ENCODE measurements around the gene SYP. TPM values are rescaled to one million over a fixed set of nuclear protein-coding genes. Genes with fewer than 3 reads are reported as not detected.

The SYP gene
- total RNA-seq, 1 donor, result 0.36 TPM

DNA sequence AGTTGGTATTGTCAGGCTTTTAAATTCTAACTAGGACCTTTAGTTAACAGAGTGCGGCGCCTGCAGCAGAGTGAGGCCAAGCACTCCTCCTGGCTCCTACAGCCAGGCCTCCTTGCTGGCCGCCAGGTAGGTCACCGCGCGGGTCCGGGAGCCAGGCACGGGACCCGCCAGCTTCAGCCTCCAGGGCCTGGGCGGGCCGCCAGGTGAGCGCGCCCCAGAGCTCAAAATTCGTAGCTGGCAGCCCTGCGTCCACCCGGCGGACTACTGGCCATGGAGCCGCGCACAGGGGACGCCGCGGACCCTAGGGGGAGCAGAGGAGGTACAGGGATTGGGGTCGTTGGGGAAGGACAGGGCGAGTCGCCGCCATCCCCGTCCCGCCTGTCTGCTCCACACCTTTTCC is 37.4 kb downstream of the SYP start, which contains the start of gene MAGIX:
Gene MAGIX, plus strand, starts transcription at position 139 of the 400 bp plus-strand sequence. Its CDS starts 132 bp downstream, at position 271.
- peak within 1 kb of the TSS; percentile 74 for H2AFZ ChIP-seq (ENCODE audit: low read length)
- TF ChIP-seq, protein P1, sequence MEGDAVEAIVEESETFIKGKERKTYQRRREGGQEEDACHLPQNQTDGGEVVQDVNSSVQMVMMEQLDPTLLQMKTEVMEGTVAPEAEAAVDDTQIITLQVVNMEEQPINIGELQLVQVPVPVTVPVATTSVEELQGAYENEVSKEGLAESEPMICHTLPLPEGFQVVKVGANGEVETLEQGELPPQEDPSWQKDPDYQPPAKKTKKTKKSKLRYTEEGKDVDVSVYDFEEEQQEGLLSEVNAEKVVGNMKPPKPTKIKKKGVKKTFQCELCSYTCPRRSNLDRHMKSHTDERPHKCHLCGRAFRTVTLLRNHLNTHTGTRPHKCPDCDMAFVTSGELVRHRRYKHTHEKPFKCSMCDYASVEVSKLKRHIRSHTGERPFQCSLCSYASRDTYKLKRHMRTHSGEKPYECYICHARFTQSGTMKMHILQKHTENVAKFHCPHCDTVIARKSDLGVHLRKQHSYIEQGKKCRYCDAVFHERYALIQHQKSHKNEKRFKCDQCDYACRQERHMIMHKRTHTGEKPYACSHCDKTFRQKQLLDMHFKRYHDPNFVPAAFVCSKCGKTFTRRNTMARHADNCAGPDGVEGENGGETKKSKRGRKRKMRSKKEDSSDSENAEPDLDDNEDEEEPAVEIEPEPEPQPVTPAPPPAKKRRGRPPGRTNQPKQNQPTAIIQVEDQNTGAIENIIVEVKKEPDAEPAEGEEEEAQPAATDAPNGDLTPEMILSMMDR (IDR thresholded peaks at IDR 0.05; ENCODE audit: extremely low read depth, low read depth, low read length), result no peak

GRCh38 chrX:49161632-49162031 is 38.4 kb downstream of the SYP start:
- TF ChIP-seq, protein P1 (IDR thresholded peaks at IDR 0.05; ENCODE audit: extremely low read depth, low read depth, low read length), result no peak
- Histone ChIP-seq H3K9me3 (ENCODE audit: low read depth, low read length) (no peaks in the 10 kb centered on the region), H4K20me1 (ENCODE audit: insufficient read depth, low read length) (no peaks in the 10 kb centered on the region), H3K4me3 (ENCODE audit: insufficient read depth, low read length) (no peak overlapping the region), H3K27ac (ENCODE audit: low read depth, low read length) (no peak overlapping the region), H2AFZ (ENCODE audit: low read length) (no peak overlapping the region), H3K4me2 (ENCODE audit: insufficient read depth, low read length) (no peak overlapping the region), H3K4me1 (ENCODE audit: insufficient read depth, low read length) (peaks cover 1% of the 10 kb centered on the region), H3K27me3 (ENCODE audit: insufficient read depth, low read length) (no peaks in the 10 kb centered on the region), H3K79me2 (ENCODE audit: insufficient read depth, low read length) (no peaks in the 10 kb centered on the region), H3K36me3 (ENCODE audit: insufficient read depth, low read length) (no peaks in the 10 kb centered on the region)
- no peak for DNase-seq (ENCODE audit: insufficient read length, low spot score, missing footprints)

More for the DNA sequence above, 37.4 kb downstream of the SYP start, which contains the start of gene MAGIX:
- Histone ChIP-seq H3K4me1 (ENCODE audit: insufficient read depth, low read length) (peaks cover 9% of the 10 kb centered on the region), H3K79me2 (ENCODE audit: insufficient read depth, low read length) (no peaks in the 10 kb centered on the region), H3K27ac (ENCODE audit: low read depth, low read length) (no peak within 1 kb of the TSS), H3K4me2 (ENCODE audit: insufficient read depth, low read length) (peak within 1 kb of the TSS; percentile 69), H3K36me3 (ENCODE audit: insufficient read depth, low read length) (no peaks in the 10 kb centered on the region), H3K4me3 (ENCODE audit: insufficient read depth, low read length) (peak within 1 kb of the TSS; percentile 65), H3K9me3 (ENCODE audit: low read depth, low read length) (no peaks in the 10 kb centered on the region), H4K20me1 (ENCODE audit: insufficient read depth, low read length) (no peaks in the 10 kb centered on the region), H3K27me3 (ENCODE audit: insufficient read depth, low read length) (no peaks in the 10 kb centered on the region)
- DNase-seq (ENCODE audit: insufficient read length, low spot score, missing footprints), result no peak

DNA sequence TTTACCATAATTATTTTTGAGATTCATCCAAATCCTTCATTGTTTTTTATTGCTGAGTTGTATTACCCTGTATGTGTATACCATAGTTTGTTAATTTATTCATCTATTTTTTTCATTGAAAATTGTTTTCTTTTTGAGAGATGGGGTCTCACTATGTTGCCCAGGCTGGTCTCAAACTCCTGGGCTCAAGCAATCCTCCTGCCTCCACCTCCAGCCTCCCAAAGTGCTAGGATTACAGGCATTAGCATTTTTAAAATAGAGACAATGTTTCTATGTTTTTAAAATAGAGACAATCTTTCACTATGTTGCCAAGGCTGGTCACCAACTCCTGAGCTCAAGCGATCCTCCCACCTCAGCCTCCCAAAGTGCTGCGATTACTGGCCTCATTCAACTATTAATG is 39.1 kb downstream of the SYP start:
- DNase-seq (ENCODE audit: insufficient read length, low spot score, missing footprints), result no peak
- H3K27me3 ChIP-seq (ENCODE audit: insufficient read depth, low read length), result no peaks in the 10 kb centered on the region
- H2AFZ ChIP-seq (ENCODE audit: low read length), result no peak overlapping the region
- no peaks in the 10 kb centered on the region for H3K9me3 ChIP-seq (ENCODE audit: low read depth, low read length)
- H3K36me3 ChIP-seq (ENCODE audit: insufficient read depth, low read length), result no peaks in the 10 kb centered on the region
- TF ChIP-seq, protein P1 (IDR thresholded peaks at IDR 0.05; ENCODE audit: extremely low read depth, low read depth, low read length), result no peak
- no peaks in the 10 kb centered on the region for H3K79me2 ChIP-seq (ENCODE audit: insufficient read depth, low read length)
- H4K20me1 ChIP-seq (ENCODE audit: insufficient read depth, low read length), result no peaks in the 10 kb centered on the region
- H3K4me1 ChIP-seq (ENCODE audit: insufficient read depth, low read length), result no peaks in the 10 kb centered on the region
- H3K4me3 ChIP-seq (ENCODE audit: insufficient read depth, low read length), result no peak overlapping the region
- no peak overlapping the region for H3K27ac ChIP-seq (ENCODE audit: low read depth, low read length)
- no peak overlapping the region for H3K4me2 ChIP-seq (ENCODE audit: insufficient read depth, low read length)

DNA sequence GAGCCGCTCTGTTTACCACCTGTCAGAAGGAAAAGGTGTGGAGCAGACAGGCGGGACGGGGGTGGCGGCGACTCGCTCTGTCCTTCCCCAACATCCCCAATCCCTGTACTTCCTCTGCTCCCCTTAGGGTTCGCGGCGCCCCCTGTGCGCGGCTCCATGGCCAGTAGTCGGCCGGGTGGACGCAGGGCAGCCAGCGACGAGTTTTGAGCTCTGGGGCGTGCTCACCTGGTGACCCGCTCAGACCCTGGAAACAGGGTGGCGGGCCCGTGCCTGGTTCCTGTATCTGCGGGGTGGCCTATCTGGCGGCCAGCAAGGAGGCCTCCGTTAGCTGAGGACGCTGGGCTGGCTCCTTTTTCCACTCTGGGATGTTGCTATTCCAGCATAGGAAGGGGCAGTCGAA is 42.8 kb downstream of the SYP start:
- H3K27ac ChIP-seq (ENCODE audit: low read depth, low read length), result no peak overlapping the region
- no peaks in the 10 kb centered on the region for H3K79me2 ChIP-seq (ENCODE audit: insufficient read depth, low read length)
- no peak overlapping the region for H3K4me2 ChIP-seq (ENCODE audit: insufficient read depth, low read length)
- H4K20me1 ChIP-seq (ENCODE audit: insufficient read depth, low read length), result no peaks in the 10 kb centered on the region
- H3K4me3 ChIP-seq (ENCODE audit: insufficient read depth, low read length), result no peak overlapping the region
- no peaks in the 10 kb centered on the region for H3K36me3 ChIP-seq (ENCODE audit: insufficient read depth, low read length)
- H2AFZ ChIP-seq (ENCODE audit: low read length), result no peak overlapping the region
- no peaks in the 10 kb centered on the region for H3K4me1 ChIP-seq (ENCODE audit: insufficient read depth, low read length)
- TF ChIP-seq, protein P1 (IDR thresholded peaks at IDR 0.05; ENCODE audit: extremely low read depth, low read depth, low read length), result no peak
- DNase-seq (ENCODE audit: insufficient read length, low spot score, missing footprints), result no peak
- no peaks in the 10 kb centered on the region for H3K27me3 ChIP-seq (ENCODE audit: insufficient read depth, low read length)
- no peaks in the 10 kb centered on the region for H3K9me3 ChIP-seq (ENCODE audit: low read depth, low read length)
